ENCODE results near the gene FEM1C. TPM values are rescaled to one million over a fixed set of nuclear protein-coding genes. Genes with fewer than 3 reads are reported as not detected.

FEM1C gene
- total RNA-seq: 10 to 100 TPM; 18.9 to 39.4 (median 33.7) TPM

- H3K9me3 ChIP-seq: no peaks in the 10 kb centered on the region
- in situ Hi-C loops (cut with MboI; ENCODE audit: low sequenced_read_pairs in 4 of 4): loop anchor here in 2 of 4 donors (10.0 kb wide), 1 partner anchor 170 kb away; no protein-coding TSS in a partner anchor
- H3K27me3 ChIP-seq: no peaks in the 10 kb centered on the region
- DNase-seq: peak; percentile 97
- TF ChIP-seq POLR2A (IDR thresholded peaks at IDR 0.05): peak; percentile 99
- TF ChIP-seq CTCF (IDR thresholded peaks at IDR 0.05 in 4 of 5, conservative IDR thresholded peaks at IDR 0.05 in 1 of 5): no peak
- intact Hi-C loops (cut with DNase I; ENCODE audit: low total_unique reads): loop anchor here (1.0 to 5.0 kb wide), 5 partner anchors 83 to 298 kb away; partner anchors contain the start of genes AP3S1, ATG12 and TMED7
- peak within 1 kb of the TSS; percentile 96 to 99 (median 98) for H3K27ac ChIP-seq
- peaks cover 18 to 21% of the 10 kb centered on the region in 2 donors for H3K4me1 ChIP-seq
- peak; percentile 86 to 88 for ATAC-seq
- H3K4me3 ChIP-seq: peak within 1 kb of the TSS; percentile 85 to 96 (median 88)
- peaks cover 0 to 6% of the 10 kb centered on the region in 2 donors for H3K36me3 ChIP-seq
Measured at GRCh38 chr5:115544436-115545350, at the start of gene FEM1C. TSS of gene FEM1C (minus strand) at chr5:115544775. CDS start at chr5:115543493, 1,282 bp downstream.

GRCh38 chr5:115589043-115589442, 44.5 kb upstream of the FEM1C start:
- intact Hi-C loops (cut with DNase I; ENCODE audit: low total_unique reads) (loop anchor here (5.0 kb wide), 1 partner anchor 212 kb away; no protein-coding TSS in a partner anchor), in situ Hi-C loops (cut with MboI; ENCODE audit: low sequenced_read_pairs in 4 of 4) (loop anchor here in 2 of 4 donors (5.0 to 10.0 kb wide), 2 partner anchors 214 to 277 kb away; no protein-coding TSS in a partner anchor)
- H3K36me3 ChIP-seq: no peaks in the 10 kb centered on the region
- H3K9me3 ChIP-seq: no peaks in the 10 kb centered on the region
- peak; percentile 38 to 53 for ATAC-seq
- no peak overlapping the region for H3K4me3 ChIP-seq
- TF ChIP-seq POLR2A (IDR thresholded peaks at IDR 0.05) (no peak), CTCF (IDR thresholded peaks at IDR 0.05 in 4 of 5, conservative IDR thresholded peaks at IDR 0.05 in 1 of 5) (no peak)
- no peak for DNase-seq
- peak overlapping the region; percentile 17 to 48 (median 32) for H3K27ac ChIP-seq
- H3K27me3 ChIP-seq: no peaks in the 10 kb centered on the region
- H3K4me1 ChIP-seq: peaks cover 47 to 49% of the 10 kb centered on the region in 2 donors

- Histone ChIP-seq H3K4me3 (no peak overlapping the region), H3K4me1 (peaks cover 42 to 45% of the 10 kb centered on the region in 2 donors), H3K27me3 (no peaks in the 10 kb centered on the region), H3K27ac (peak overlapping the region; percentile 17 to 48 (median 32)), H3K9me3 (no peaks in the 10 kb centered on the region), H3K36me3 (no peaks in the 10 kb centered on the region)
- ATAC-seq: no peak
- TF ChIP-seq POLR2A (IDR thresholded peaks at IDR 0.05): no peak
- TF ChIP-seq CTCF (IDR thresholded peaks at IDR 0.05 in 4 of 5, conservative IDR thresholded peaks at IDR 0.05 in 1 of 5): no peak
- in situ Hi-C loops (cut with MboI; ENCODE audit: low sequenced_read_pairs in 4 of 4) (loop anchor here in 2 of 4 donors (5.0 to 10.0 kb wide), 2 partner anchors 214 to 276 kb away; no protein-coding TSS in a partner anchor), intact Hi-C loops (cut with DNase I; ENCODE audit: low total_unique reads) (loop anchor here (5.0 kb wide), 1 partner anchor 211 kb away; no protein-coding TSS in a partner anchor)
- DNase-seq: no peak
Measured at GRCh38 chr5:115588640-115589039, 44.1 kb upstream of the FEM1C start.

GRCh38 chr5:115586525-115587146, 42.1 kb upstream of the FEM1C start:
- peak; percentile 49 to 60 for ATAC-seq
- Histone ChIP-seq H3K4me3 (no peak overlapping the region), H3K27ac (peak overlapping the region in 2 of 4 donors; percentile 25 to 29), H3K27me3 (no peaks in the 10 kb centered on the region), H3K36me3 (no peaks in the 10 kb centered on the region), H3K9me3 (no peaks in the 10 kb centered on the region), H3K4me1 (peaks cover 33 to 42% of the 10 kb centered on the region in 2 donors)
- TF ChIP-seq POLR2A (IDR thresholded peaks at IDR 0.05): no peak
- peak; percentile 58 to 66 (median 64) for TF ChIP-seq CTCF (IDR thresholded peaks at IDR 0.05 in 4 of 5, conservative IDR thresholded peaks at IDR 0.05 in 1 of 5)
- DNase-seq: no peak
- intact Hi-C loops (cut with DNase I; ENCODE audit: low total_unique reads): loop anchor here (1.0 to 5.0 kb wide), 2 partner anchors 209 to 277 kb away; no protein-coding TSS in a partner anchor
- in situ Hi-C loops (cut with MboI; ENCODE audit: low sequenced_read_pairs in 4 of 4): loop anchor here in 2 of 4 donors (5.0 to 10.0 kb wide), 2 partner anchors 212 to 274 kb away; no protein-coding TSS in a partner anchor
